ENCODE results near the gene VPS11.
A peak's percentile ranks its signal among the peaks of the same experiment; 100 is the strongest.
"Not testable (repeated sequence)": the region's sequence is repeated elsewhere in the genome, so short reads cannot be mapped to it uniquely, and the experiment has no call there.

Gene VPS11

DNA sequence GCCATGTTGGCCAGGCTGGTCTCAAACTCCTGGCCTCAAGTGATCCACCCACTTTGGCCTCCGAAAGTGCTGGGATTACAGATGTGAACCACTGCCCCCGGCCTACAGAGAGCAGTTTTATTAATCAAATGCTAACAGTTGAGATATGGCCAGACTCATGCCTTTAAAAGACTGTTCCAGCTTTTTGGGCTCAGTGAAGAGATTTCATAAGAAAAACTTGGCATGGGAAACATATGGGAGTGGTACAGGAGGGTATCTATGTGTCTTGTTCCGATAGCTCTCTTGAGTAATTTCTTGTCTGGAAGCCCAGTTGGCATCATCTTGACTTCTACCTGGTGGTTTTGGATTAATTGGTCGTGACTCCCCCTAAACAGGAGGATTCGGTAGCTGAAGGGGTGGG, 28.7 kb upstream of the VPS11 start:
- DNase-seq (ENCODE audit: low spot score): no peak

DNA sequence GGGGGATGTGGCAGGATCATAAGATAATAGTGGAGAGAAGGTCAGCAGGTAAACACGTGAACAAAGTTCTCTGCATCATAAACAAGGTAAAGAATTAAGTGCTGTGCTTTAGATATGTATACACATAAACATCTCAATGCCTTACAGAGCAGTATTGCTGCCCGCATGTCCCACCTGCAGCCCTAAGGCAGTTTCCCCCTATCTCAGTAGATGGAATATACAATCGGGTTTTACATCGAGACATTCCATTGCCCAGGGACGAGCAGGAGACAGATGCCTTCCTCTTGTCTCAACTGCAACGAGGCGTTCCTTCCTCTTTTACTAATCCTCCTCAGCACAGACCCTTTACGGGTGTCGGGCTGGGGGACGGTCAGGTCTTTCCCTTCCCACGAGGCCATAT, 28.1 kb upstream of the VPS11 start:
- not testable (repeated sequence) for DNase-seq (ENCODE audit: low spot score)

- no peak for DNase-seq (ENCODE audit: low spot score)
These were observed 25.6 kb upstream of the VPS11 start for GRCh38 chr11:119041821-119042514.

- no peak for DNase-seq (ENCODE audit: low spot score)
These were observed 24.7 kb upstream of the VPS11 start for GRCh38 chr11:119042927-119043326.

GRCh38 chr11:119044708-119045107, 22.9 kb upstream of the VPS11 start:
- no peak for DNase-seq (ENCODE audit: low spot score)

GRCh38 chr11:119046489-119046888, 21.1 kb upstream of the VPS11 start:
- no peak for DNase-seq (ENCODE audit: low spot score)

- no peak for DNase-seq (ENCODE audit: low spot score)
These were observed 20.4 kb upstream of the VPS11 start for GRCh38 chr11:119047205-119047604.

DNA sequence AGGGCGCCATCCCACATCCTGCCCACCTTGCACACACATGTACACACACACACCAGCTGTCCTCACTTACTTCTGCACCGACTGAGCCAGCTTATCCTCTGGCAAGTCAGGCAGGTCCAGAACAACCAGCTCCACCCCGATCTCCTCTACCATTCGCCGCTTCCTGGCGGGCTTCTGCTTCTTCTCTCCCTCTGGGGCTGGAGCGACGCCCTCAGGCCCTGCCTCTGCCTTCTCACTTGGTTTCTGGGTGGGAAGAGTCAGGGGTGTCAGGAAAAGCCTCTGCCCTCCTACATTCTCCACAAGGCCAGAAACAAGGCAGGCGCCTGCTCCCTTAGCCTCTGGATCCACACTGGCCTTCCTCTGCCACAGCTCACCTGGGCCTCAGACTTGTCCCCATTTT, 19.0 kb upstream of the VPS11 start:
- no peak for DNase-seq (ENCODE audit: low spot score)

- no peak for DNase-seq (ENCODE audit: low spot score)
These were observed 18.5 kb upstream of the VPS11 start for GRCh38 chr11:119049081-119049480.

GRCh38 chr11:119051440-119052162, 16.0 kb upstream of the VPS11 start:
- peak; percentile 15 for DNase-seq (ENCODE audit: low spot score)

GRCh38 chr11:119052163-119052814, 15.3 kb upstream of the VPS11 start:
- no peak for DNase-seq (ENCODE audit: low spot score)

- DNase-seq (ENCODE audit: low spot score): no peak
These were observed 13.2 kb upstream of the VPS11 start for GRCh38 chr11:119054418-119054817.

DNA sequence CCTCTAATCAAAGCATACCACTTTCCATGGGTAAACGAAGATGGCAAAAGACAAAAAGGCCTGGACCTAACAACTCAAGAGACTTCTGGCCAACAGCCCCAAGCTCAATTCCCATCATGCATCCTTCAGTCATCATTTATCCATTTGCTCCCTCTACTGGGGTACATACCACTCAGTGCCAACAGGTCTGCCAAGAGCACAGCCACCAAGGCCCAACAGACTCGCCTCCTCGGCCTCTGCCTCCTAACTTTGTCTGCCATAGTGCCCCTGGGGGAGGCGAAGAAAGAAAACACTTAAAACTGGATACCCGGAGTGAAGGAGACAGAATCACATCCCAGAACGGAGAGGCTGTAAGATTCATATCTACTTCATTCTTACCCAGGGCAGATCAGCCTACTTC, 11.7 kb upstream of the VPS11 start:
- no peak for DNase-seq (ENCODE audit: low spot score)

- peak; percentile 42 for DNase-seq (ENCODE audit: low spot score)
These were observed 11.1 kb upstream of the VPS11 start for GRCh38 chr11:119056421-119056999.

- peak; percentile 98 for DNase-seq (ENCODE audit: low spot score)
These were observed 10.4 kb upstream of the VPS11 start, which contains the start of gene HYOU1 for GRCh38 chr11:119057000-119057769. Gene HYOU1 (minus strand): TSS chr11:119057205. CDS start chr11:119056160, 1,045 bp downstream.

GRCh38 chr11:119059128-119059527, 8.5 kb upstream of the VPS11 start:
- not testable (repeated sequence) for DNase-seq (ENCODE audit: low spot score)

DNA sequence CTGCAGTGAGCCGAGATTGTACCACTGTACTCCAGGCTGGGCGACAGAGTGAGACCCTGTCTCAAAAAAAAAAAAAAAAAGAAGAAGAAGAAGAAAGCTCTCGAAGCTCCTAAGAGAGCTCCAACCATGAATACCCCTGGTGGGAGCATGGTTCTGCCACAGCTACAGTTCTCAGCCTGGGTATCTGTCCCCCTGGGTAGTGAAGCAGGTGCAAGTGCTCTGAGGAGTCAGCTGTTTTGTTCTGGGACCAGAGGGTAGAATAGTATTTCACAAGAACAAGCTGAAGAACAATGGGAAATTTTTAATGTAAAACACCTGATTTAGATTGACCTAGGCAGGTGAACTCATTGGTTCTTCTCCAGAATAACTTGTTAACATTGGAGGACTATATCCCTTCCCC, 6.4 kb upstream of the VPS11 start:
- DNase-seq (ENCODE audit: low spot score): no peak

GRCh38 chr11:119062779-119063178, 4.8 kb upstream of the VPS11 start:
- no peak for DNase-seq (ENCODE audit: low spot score)

DNA sequence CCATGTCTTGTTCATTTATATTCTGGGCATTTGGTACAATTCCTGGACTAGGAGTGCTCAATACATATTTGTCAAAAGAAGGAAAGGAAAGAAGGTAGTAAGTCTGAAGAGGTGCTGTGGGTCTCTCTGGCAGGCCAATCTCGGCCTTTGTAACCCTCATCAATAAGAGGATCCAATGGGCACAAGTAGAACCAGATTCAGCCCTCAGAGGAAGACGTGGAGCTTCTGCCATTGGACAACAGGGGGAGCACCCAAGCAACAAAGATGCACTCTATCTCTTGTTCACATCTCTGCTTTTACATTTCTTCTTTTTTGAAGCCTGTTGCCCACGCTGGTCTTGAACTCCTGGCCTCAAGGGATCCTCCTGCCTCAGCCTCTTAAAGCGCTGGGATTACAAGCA, 2.2 kb upstream of the VPS11 start:
- DNase-seq (ENCODE audit: low spot score): peak; percentile 57

DNA sequence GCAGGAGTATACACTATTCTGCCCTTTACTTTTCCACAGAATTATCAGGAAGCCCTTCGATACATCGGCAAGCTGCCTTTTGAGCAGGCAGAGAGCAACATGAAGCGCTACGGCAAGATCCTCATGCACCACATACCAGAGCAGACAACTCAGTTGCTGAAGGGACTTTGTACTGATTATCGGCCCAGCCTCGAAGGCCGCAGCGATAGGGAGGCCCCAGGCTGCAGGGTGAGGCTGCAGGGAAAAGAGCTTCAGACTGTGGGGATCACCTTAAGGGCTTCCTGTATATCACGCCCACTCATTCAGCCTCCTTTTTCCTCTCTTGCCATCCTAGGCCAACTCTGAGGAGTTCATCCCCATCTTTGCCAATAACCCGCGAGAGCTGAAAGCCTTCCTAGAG, 10.2 kb downstream of the VPS11 start:
- DNase-seq (ENCODE audit: low spot score): no peak

GRCh38 chr11:119078675-119079420, 11.2 kb downstream of the VPS11 start:
- no peak for DNase-seq (ENCODE audit: low spot score)
